IMR-90 (cell line): ENCODE measurements around the gene PTPRN2.

ENCODE experiments used
- CHD1 ChIP-seq: IDR thresholded peaks from 2 replicates; pipeline ENCODE4 v1.6.1; 2012; ENCODE audit warnings: low read depth, low read length, improper control_type of control experiment
- CTCF ChIP-seq: conservative IDR thresholded peaks from 2 replicates; pipeline ENCODE4 v1.5.1; 2012; ENCODE audit warnings: mild to moderate bottlenecking, low read depth, low read length, improper control_type of control experiment
- MAFK ChIP-seq: IDR thresholded peaks from 2 replicates; pipeline ENCODE4 v1.6.1; 2012; ENCODE audit warnings: low read depth, low read length, improper control_type of control experiment
- MXI1 ChIP-seq: IDR thresholded peaks from 2 replicates; pipeline ENCODE4 v1.6.1; 2012; ENCODE audit warnings: low read depth, mild to moderate bottlenecking, low read length, moderate library complexity, borderline replicate concordance
- POLR2A ChIP-seq: IDR thresholded peaks from 2 replicates; pipeline ENCODE4 v1.6.1; 2012; ENCODE audit warnings: mild to moderate bottlenecking, low read depth, low read length
- SMC3 ChIP-seq: fragments of 150-350 bp; IDR thresholded peaks from 2 replicates; pipeline ENCODE4 v1.6.1; 2016; ENCODE audit warnings: low read depth, mild to moderate bottlenecking, antibody characterized with exemption, low read length, moderate library complexity

- TF ChIP-seq CTCF = no peak
- no peak for TF ChIP-seq POLR2A
- TF ChIP-seq MXI1 = no peak
- no peak for TF ChIP-seq CHD1
- TF ChIP-seq MAFK = no peak
- no peak for TF ChIP-seq SMC3
Measured at GRCh38 chr7:158135931-158136330, 451.7 kb downstream of the PTPRN2 start.
